Sigmoid colon (tissue), 7 donors: Measurements from ENCODE around the gene CNTFR. TPM values are rescaled to one million over a fixed set of nuclear protein-coding genes. Genes with fewer than 3 reads are reported as not detected.

Source experiments
- DNase-seq: peaks from one replicate; pipeline ENCODE4 v3.0.0-alpha.2; 2019
- H3K27ac ChIP-seq, 4 donors: fragments of 200-600 bp; sonication (generic); one replicate each; pipeline ENCODE4 v1.5.1; 2016 to 2019; ENCODE audit warnings: mild to moderate bottlenecking in 1 of 4
- H3K27me3 ChIP-seq, 3 donors: fragments of 200-600 bp; sonication (generic); one replicate each; pipeline ENCODE4 v1.5.1; 2019; ENCODE audit warnings: mild to moderate bottlenecking in 1 of 3
- H3K36me3 ChIP-seq, 4 donors: fragments of 200-600 bp; sonication (generic); one replicate each; pipeline ENCODE4 v1.5.1; 2016 to 2019
- H3K4me1 ChIP-seq, 4 donors: fragments of 200-600 bp; sonication (generic); one replicate each; pipeline ENCODE4 v1.5.1; 2017 to 2019
- H3K4me3 ChIP-seq, 4 donors: fragments of 200-600 bp; sonication (generic); one replicate each; pipeline ENCODE4 v1.5.1; 2017 to 2019; ENCODE audit warnings: mild to moderate bottlenecking in 2 of 4, moderate library complexity in 1 of 4
- H3K9me3 ChIP-seq, 4 donors: fragments of 200-600 bp in 3 of 4; sonication (generic) in 3 of 4; one replicate each; pipeline versions ENCODE4 v1.5.1 to v1.6.1; 2013 to 2019
- CTCF ChIP-seq, 4 experiments: fragments of 450-650 bp in 3 of 4; fragments of 200-600 bp in 1 of 4; IDR thresholded peaks; one replicate each; pipeline ENCODE4 v1.5.1; 2016 to 2019; ENCODE audit warnings: antibody characterized with exemption in 4 of 4, mild to moderate bottlenecking in 3 of 4, moderate library complexity in 2 of 4
- EP300 ChIP-seq, 4 donors: sonication (generic); formaldehyde crosslinking; IDR thresholded peaks; one replicate each; pipeline ENCODE4 v1.6.1; 2017; ENCODE audit warnings: antibody characterized with exemption in 4 of 4
- POLR2A ChIP-seq, 2 donors: fragments of 450-650 bp; IDR thresholded peaks; one replicate each; pipeline ENCODE4 v1.6.1; 2016; ENCODE audit warnings: antibody characterized with exemption in 2 of 2, mild to moderate bottlenecking in 2 of 2, moderate library complexity in 2 of 2
- POLR2AphosphoS5 ChIP-seq, 4 donors: sonication (generic); formaldehyde crosslinking; IDR thresholded peaks; one replicate each; pipeline ENCODE4 v1.6.1; 2017; ENCODE audit warnings: antibody characterized with exemption in 4 of 4
- WGBS, 2 donors: extraction: QIAGEN DNeasy Blood & Tissue Kit; methylation state at CpG; one replicate each; pipeline ENCODE4 v1.1.7; 2013; 5-methylcytosine and 5-hydroxymethylcytosine counted together
- intact Hi-C: fragments of 100-400 bp; cut with DNase I; formaldehyde crosslinking; loops from one replicate; pipeline ENCODE4 v1.15.1; 2023
- polyA plus RNA-seq, 3 donors: library from polyadenylated mRNA; stranded (reverse); fragments of 200-250 nt; gene quantifications; one replicate each; pipeline ENCODE4 v1.2.3, GENCODE V29; 2013
- total RNA-seq, 4 donors: library from RNA; depleted of rRNA; stranded (reverse); fragments of >200 nt; gene quantifications; one replicate each; pipeline ENCODE4 v1.1.0, GENCODE V29; 2016
- donor health status: healthy with polysubstance abuse.
- donor health status: Bipolar disorder and iron deficiency.
- donor health status: healthy.

Gene CNTFR
- total and polyA plus RNA-seq, 7 donors, result 1.6 to 12.9 (median 4.6) TPM

GRCh38 chr9:34513567-34514214 is 75.8 kb downstream of the CNTFR start:
- Histone ChIP-seq H3K27me3 (no peaks in the 10 kb centered on the region), H3K9me3 (no peaks in the 10 kb centered on the region), H3K4me1 (no peaks in the 10 kb centered on the region), H3K36me3 (no peaks in the 10 kb centered on the region), H3K27ac (no peak overlapping the region), H3K4me3 (no peak overlapping the region)
- DNase-seq, result peak; percentile 55
- TF ChIP-seq EP300 (IDR thresholded peaks at IDR 0.05) (no peak), POLR2A (IDR thresholded peaks at IDR 0.05) (no peak)
- intact Hi-C loops, result no loop called here
- 82% methylated on average over 2 of the region's 2 CpGs for WGBS, 2 donors

GRCh38 chr9:34512131-34513078 is 77.1 kb downstream of the CNTFR start:
- TF ChIP-seq EP300 (IDR thresholded peaks at IDR 0.05) (no peak), CTCF (IDR thresholded peaks at IDR 0.05) (no peak), POLR2A (IDR thresholded peaks at IDR 0.05) (no peak), POLR2AphosphoS5 (IDR thresholded peaks at IDR 0.05) (no peak)
- intact Hi-C loops, result no loop called here
- H3K4me3 ChIP-seq, result no peak overlapping the region
- peak; percentile 51 for DNase-seq
- H3K9me3 ChIP-seq, result no peaks in the 10 kb centered on the region
- no peaks in the 10 kb centered on the region for H3K4me1 ChIP-seq
- H3K36me3 ChIP-seq, result no peaks in the 10 kb centered on the region
- H3K27ac ChIP-seq, result no peak overlapping the region
- 61 to 74% methylated on average over 9 of the region's 9 CpGs for WGBS, 2 donors
- H3K27me3 ChIP-seq, result no peaks in the 10 kb centered on the region

GRCh38 chr9:34510497-34511468 is 78.7 kb downstream of the CNTFR start:
- intact Hi-C loops, result no loop called here
- peak; percentile 27 for DNase-seq
- H3K27me3 ChIP-seq, result no peaks in the 10 kb centered on the region
- no peak overlapping the region for H3K4me3 ChIP-seq
- H3K36me3 ChIP-seq, result no peaks in the 10 kb centered on the region
- H3K27ac ChIP-seq, result no peak overlapping the region
- no peaks in the 10 kb centered on the region for H3K9me3 ChIP-seq
- 58 to 73% methylated on average over 13 of the region's 13 CpGs for WGBS, 2 donors
- no peak for TF ChIP-seq CTCF (IDR thresholded peaks at IDR 0.05)
- TF ChIP-seq POLR2A (IDR thresholded peaks at IDR 0.05), result no peak
- no peak for TF ChIP-seq EP300 (IDR thresholded peaks at IDR 0.05)
- no peak for TF ChIP-seq POLR2AphosphoS5 (IDR thresholded peaks at IDR 0.05)
- no peaks in the 10 kb centered on the region for H3K4me1 ChIP-seq

GRCh38 chr9:34508951-34509350 is 80.6 kb downstream of the CNTFR start:
- Histone ChIP-seq H3K36me3 (no peaks in the 10 kb centered on the region), H3K4me1 (no peaks in the 10 kb centered on the region), H3K9me3 (no peaks in the 10 kb centered on the region), H3K4me3 (no peak overlapping the region), H3K27me3 (no peaks in the 10 kb centered on the region), H3K27ac (no peak overlapping the region)
- intact Hi-C loops, result no loop called here
- peak; percentile 50 for DNase-seq
- 76 to 94% methylated on average over 3 of the region's 3 CpGs for WGBS, 2 donors
- TF ChIP-seq POLR2AphosphoS5 (IDR thresholded peaks at IDR 0.05), result no peak
- TF ChIP-seq EP300 (IDR thresholded peaks at IDR 0.05), result no peak
- TF ChIP-seq CTCF (IDR thresholded peaks at IDR 0.05), result no peak
- TF ChIP-seq POLR2A (IDR thresholded peaks at IDR 0.05), result no peak
